Measurements from ENCODE around the gene ABHD2.

Gene ABHD2

DNA sequence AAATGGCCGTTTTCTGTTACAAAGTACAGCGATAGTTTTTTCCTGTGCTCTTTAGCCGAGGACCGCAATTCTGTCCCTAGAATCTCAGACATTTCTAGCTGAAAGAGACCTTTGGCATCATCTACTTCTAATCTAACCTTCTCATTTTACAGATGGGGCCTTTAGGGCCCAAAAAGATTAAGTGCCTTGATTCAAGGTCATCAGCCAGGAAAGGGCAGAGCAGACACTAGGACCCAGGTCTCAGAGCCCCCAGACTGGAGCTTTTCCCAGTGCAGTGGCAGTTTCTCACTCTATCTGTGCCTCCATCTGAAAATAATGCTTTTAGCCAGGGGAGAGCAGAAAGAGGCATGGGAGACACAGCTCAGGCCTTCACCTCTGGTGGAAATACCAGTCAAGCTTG is 20.6 kb downstream of the ABHD2 start:
- TF ChIP-seq, protein P1, sequence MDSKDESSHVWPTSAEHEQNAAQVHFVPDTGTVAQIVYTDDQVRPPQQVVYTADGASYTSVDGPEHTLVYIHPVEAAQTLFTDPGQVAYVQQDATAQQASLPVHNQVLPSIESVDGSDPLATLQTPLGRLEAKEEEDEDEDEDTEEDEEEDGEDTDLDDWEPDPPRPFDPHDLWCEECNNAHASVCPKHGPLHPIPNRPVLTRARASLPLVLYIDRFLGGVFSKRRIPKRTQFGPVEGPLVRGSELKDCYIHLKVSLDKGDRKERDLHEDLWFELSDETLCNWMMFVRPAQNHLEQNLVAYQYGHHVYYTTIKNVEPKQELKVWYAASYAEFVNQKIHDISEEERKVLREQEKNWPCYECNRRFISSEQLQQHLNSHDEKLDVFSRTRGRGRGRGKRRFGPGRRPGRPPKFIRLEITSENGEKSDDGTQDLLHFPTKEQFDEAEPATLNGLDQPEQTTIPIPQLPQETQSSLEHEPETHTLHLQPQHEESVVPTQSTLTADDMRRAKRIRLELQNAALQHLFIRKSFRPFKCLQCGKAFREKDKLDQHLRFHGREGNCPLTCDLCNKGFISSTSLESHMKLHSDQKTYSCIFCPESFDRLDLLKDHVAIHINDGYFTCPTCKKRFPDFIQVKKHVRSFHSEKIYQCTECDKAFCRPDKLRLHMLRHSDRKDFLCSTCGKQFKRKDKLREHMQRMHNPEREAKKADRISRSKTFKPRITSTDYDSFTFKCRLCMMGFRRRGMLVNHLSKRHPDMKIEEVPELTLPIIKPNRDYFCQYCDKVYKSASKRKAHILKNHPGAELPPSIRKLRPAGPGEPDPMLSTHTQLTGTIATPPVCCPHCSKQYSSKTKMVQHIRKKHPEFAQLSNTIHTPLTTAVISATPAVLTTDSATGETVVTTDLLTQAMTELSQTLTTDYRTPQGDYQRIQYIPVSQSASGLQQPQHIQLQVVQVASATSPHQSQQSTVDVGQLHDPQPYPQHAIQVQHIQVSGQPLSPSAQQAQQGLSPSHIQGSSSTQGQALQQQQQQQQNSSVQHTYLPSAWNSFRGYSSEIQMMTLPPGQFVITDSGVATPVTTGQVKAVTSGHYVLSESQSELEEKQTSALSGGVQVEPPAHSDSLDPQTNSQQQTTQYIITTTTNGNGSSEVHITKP (tag by site-specific recombination; IDR thresholded peaks at IDR 0.05) = no peak
- TF ChIP-seq MYNN (tag by site-specific recombination; IDR thresholded peaks at IDR 0.05; ENCODE audit: borderline replicate concordance) (no peak), GLIS2 (tag by site-specific recombination; IDR thresholded peaks at IDR 0.05) (no peak), ZNF658 (tag by site-specific recombination; IDR thresholded peaks at IDR 0.05) (no peak), ZBTB17 (tag by site-specific recombination; IDR thresholded peaks at IDR 0.05) (no peak), ZNF214 (tag by site-specific recombination; IDR thresholded peaks at IDR 0.05; ENCODE audit: borderline replicate concordance) (no peak)
- TF ChIP-seq, protein P2, sequence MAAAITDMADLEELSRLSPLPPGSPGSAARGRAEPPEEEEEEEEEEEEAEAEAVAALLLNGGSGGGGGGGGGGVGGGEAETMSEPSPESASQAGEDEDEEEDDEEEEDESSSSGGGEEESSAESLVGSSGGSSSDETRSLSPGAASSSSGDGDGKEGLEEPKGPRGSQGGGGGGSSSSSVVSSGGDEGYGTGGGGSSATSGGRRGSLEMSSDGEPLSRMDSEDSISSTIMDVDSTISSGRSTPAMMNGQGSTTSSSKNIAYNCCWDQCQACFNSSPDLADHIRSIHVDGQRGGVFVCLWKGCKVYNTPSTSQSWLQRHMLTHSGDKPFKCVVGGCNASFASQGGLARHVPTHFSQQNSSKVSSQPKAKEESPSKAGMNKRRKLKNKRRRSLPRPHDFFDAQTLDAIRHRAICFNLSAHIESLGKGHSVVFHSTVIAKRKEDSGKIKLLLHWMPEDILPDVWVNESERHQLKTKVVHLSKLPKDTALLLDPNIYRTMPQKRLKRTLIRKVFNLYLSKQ (tag by site-specific recombination; IDR thresholded peaks at IDR 0.05; ENCODE audit: borderline replicate concordance) = no peak
- TF ChIP-seq, protein P3, sequence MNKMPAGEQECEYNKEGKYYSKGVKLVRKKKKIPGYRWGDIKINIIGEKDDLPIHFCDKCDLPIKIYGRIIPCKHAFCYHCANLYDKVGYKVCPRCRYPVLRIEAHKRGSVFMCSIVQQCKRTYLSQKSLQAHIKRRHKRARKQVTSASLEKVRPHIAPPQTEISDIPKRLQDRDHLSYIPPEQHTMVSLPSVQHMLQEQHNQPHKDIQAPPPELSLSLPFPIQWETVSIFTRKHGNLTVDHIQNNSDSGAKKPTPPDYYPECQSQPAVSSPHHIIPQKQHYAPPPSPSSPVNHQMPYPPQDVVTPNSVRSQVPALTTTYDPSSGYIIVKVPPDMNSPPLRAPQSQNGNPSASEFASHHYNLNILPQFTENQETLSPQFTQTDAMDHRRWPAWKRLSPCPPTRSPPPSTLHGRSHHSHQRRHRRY (tag by site-specific recombination; IDR thresholded peaks at IDR 0.05) = no peak
- CTCF ChIA-PET = interaction anchor here (0.6 to 2.4 kb wide), 4 partner anchors 21 to 642 kb away, joined by 4 to 7 read pairs (median 4); no protein-coding TSS in a partner anchor
- POLR2A ChIA-PET = no interaction called here
- Histone ChIP-seq H3K9me3 (ENCODE audit: control insufficient read depth, insufficient read depth, low read depth, low read length) (no peaks in the 10 kb centered on the region), H3K4me3 (ENCODE audit: low read depth, low read length) (no peak overlapping the region), H3K36me3 (ENCODE audit: control insufficient read depth in 2 of 2, insufficient read depth in 1 of 2, low read length in 2 of 2) (peaks cover under 1 to 13% of the 10 kb centered on the region in 2 experiments; a peak in 2 of 3 replicates), H3K4me1 (ENCODE audit: control insufficient read depth, insufficient read depth, low read length) (peaks cover 7% of the 10 kb centered on the region), H3K27ac (ENCODE audit: extremely low read depth, low read depth, low read length) (no peak overlapping the region)

DNA sequence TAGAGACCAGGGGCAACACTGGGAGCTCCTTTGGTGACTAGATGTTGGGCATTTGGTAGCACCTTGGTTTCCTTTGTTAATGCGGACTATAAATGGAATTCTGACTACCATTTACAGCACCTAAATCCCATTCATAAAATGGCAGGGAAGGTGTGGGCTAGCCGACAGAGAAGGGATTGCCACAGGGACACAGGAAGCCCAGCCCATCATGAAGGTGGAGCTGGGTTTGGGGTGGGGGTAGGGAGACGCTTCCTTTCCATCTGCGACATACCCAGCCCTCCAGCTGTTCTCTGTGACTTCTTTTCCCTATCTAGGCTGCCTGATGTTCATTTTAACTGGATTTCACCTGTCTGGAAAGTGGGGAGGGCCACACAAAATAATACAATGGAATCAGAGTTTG is 21.0 kb downstream of the ABHD2 start:
- Histone ChIP-seq H3K27ac (ENCODE audit: extremely low read depth, low read depth, low read length) (no peak overlapping the region), H3K36me3 (ENCODE audit: control insufficient read depth in 2 of 2, insufficient read depth in 1 of 2, low read length in 2 of 2) (peaks cover 5 to 9% of the 10 kb centered on the region in 2 experiments; a peak in 2 of 3 replicates), H3K4me3 (ENCODE audit: low read depth, low read length) (no peak overlapping the region), H3K4me1 (ENCODE audit: control insufficient read depth, insufficient read depth, low read length) (peaks cover 7% of the 10 kb centered on the region), H3K9me3 (ENCODE audit: control insufficient read depth, insufficient read depth, low read depth, low read length) (no peaks in the 10 kb centered on the region)
- CTCF ChIA-PET = interaction anchor here (0.6 to 2.4 kb wide), 4 partner anchors 20 to 68 kb away, joined by 3 to 7 read pairs (median 4); no protein-coding TSS in a partner anchor
- POLR2A ChIA-PET = no interaction called here
- TF ChIP-seq, protein P4, sequence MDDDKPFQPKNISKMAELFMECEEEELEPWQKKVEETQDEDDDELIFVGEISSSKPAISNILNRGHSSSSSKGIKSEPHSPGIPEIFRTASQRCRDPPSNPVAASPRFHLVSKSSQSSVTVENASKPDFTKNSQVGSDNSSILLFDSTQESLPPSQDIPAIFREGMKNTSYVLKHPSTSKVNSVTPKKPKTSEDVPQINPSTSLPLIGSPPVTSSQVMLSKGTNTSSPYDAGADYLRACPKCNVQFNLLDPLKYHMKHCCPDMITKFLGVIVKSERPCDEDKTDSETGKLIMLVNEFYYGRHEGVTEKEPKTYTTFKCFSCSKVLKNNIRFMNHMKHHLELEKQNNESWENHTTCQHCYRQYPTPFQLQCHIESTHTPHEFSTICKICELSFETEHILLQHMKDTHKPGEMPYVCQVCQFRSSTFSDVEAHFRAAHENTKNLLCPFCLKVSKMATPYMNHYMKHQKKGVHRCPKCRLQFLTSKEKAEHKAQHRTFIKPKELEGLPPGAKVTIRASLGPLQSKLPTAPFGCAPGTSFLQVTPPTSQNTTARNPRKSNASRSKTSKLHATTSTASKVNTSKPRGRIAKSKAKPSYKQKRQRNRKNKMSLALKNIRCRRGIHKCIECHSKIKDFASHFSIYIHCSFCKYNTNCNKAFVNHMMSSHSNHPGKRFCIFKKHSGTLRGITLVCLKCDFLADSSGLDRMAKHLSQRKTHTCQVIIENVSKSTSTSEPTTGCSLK (tag by site-specific recombination; IDR thresholded peaks at IDR 0.05) = no peak
- no peak for TF ChIP-seq RBAK (tag by site-specific recombination; IDR thresholded peaks at IDR 0.05)
- TF ChIP-seq, protein P5, sequence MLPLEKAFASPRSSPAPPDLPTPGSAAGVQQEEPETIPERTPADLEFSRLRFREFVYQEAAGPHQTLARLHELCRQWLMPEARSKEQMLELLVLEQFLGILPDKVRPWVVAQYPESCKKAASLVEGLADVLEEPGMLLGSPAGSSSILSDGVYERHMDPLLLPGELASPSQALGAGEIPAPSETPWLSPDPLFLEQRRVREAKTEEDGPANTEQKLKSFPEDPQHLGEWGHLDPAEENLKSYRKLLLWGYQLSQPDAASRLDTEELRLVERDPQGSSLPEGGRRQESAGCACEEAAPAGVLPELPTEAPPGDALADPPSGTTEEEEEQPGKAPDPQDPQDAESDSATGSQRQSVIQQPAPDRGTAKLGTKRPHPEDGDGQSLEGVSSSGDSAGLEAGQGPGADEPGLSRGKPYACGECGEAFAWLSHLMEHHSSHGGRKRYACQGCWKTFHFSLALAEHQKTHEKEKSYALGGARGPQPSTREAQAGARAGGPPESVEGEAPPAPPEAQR (tag by site-specific recombination; IDR thresholded peaks at IDR 0.05) = no peak
- TF ChIP-seq ZFHX2 (tag by site-specific recombination; conservative IDR thresholded peaks at IDR 0.05) = no peak
- TF ChIP-seq, protein P6, sequence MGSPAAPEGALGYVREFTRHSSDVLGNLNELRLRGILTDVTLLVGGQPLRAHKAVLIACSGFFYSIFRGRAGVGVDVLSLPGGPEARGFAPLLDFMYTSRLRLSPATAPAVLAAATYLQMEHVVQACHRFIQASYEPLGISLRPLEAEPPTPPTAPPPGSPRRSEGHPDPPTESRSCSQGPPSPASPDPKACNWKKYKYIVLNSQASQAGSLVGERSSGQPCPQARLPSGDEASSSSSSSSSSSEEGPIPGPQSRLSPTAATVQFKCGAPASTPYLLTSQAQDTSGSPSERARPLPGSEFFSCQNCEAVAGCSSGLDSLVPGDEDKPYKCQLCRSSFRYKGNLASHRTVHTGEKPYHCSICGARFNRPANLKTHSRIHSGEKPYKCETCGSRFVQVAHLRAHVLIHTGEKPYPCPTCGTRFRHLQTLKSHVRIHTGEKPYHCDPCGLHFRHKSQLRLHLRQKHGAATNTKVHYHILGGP (tag by site-specific recombination; IDR thresholded peaks at IDR 0.05) = no peak
- no peak for TF ChIP-seq ZNF629 (tag by site-specific recombination; IDR thresholded peaks at IDR 0.05)
- TF ChIP-seq MZF1 (tag by site-specific recombination; IDR thresholded peaks at IDR 0.05; ENCODE audit: borderline replicate concordance) = no peak
- TF ChIP-seq ZNF837 (tag by site-specific recombination; IDR thresholded peaks at IDR 0.05) = no peak
- no peak for TF ChIP-seq ZNF350 (tag by site-specific recombination; IDR thresholded peaks at IDR 0.05)

All from HEK293 (cell line).